HTERT RPE-1 (cell line): ENCODE measurements around the gene ASCC3.
"Not testable (repeated sequence)": the region's sequence is repeated elsewhere in the genome, so short reads cannot be mapped to it uniquely, and the experiment has no call there.

Experiments used
- in situ Hi-C: fragments of 300-500 bp; cut with MboI; formaldehyde crosslinking; loops from 4 replicates; pipeline ENCODE4 v1.14.3; 2020; ENCODE audit warnings: low sequenced_read_pairs

The ASCC3 gene

GRCh38 chr6:100880853-100881706 is at the start of gene ASCC3:
TSS of gene ASCC3 (minus strand) at chr6:100881329. CDS start at chr6:100867997, 13,332 bp downstream.
- in situ Hi-C loops = no loop called here

GRCh38 chr6:100925749-100926148 is 44.6 kb upstream of the ASCC3 start:
- in situ Hi-C loops = no loop called here

GRCh38 chr6:100924534-100925227 is 43.6 kb upstream of the ASCC3 start:
- in situ Hi-C loops = no loop called here

GRCh38 chr6:100923481-100924165 is 42.5 kb upstream of the ASCC3 start:
- in situ Hi-C loops = no loop called here

- in situ Hi-C loops = no loop called here
Measured at GRCh38 chr6:100920028-100920605, 39.0 kb upstream of the ASCC3 start.

GRCh38 chr6:100918152-100918551 is 37.0 kb upstream of the ASCC3 start:
- in situ Hi-C loops = no loop called here

GRCh38 chr6:100915876-100916275 is 34.7 kb upstream of the ASCC3 start:
- in situ Hi-C loops = no loop called here

- in situ Hi-C loops = no loop called here
Measured at GRCh38 chr6:100913400-100914276, 32.5 kb upstream of the ASCC3 start.

- in situ Hi-C loops = no loop called here
Measured at GRCh38 chr6:100906325-100906724, 25.2 kb upstream of the ASCC3 start.

GRCh38 chr6:100905067-100905466 is 23.9 kb upstream of the ASCC3 start:
- in situ Hi-C loops = no loop called here

- in situ Hi-C loops = no loop called here
Measured at GRCh38 chr6:100904316-100904715, 23.2 kb upstream of the ASCC3 start.

GRCh38 chr6:100901582-100901981 is 20.5 kb upstream of the ASCC3 start:
- in situ Hi-C loops = no loop called here

GRCh38 chr6:100899202-100899601 is 18.1 kb upstream of the ASCC3 start:
- in situ Hi-C loops = no loop called here

- in situ Hi-C loops = no loop called here
Measured at GRCh38 chr6:100897671-100898070, 16.5 kb upstream of the ASCC3 start.

- in situ Hi-C loops = no loop called here
Measured at GRCh38 chr6:100893743-100894142, 12.6 kb upstream of the ASCC3 start.

- in situ Hi-C loops = no loop called here
Measured at GRCh38 chr6:100892693-100893092, 11.6 kb upstream of the ASCC3 start.

- in situ Hi-C loops = no loop called here
Measured at GRCh38 chr6:100892116-100892515, 11.0 kb upstream of the ASCC3 start.

- in situ Hi-C loops = no loop called here
Measured at GRCh38 chr6:100891079-100891478, 9.9 kb upstream of the ASCC3 start.

- in situ Hi-C loops = not testable (repeated sequence)
Measured at GRCh38 chr6:100890646-100891045, 9.5 kb upstream of the ASCC3 start.

GRCh38 chr6:100889351-100889750 is 8.2 kb upstream of the ASCC3 start:
- in situ Hi-C loops = no loop called here
